ENCODE data around the gene CDC42EP5. TPM values are rescaled to one million over a fixed set of nuclear protein-coding genes. Genes with fewer than 3 reads are reported as not detected.
"Not testable (repeated sequence)": the region's sequence is repeated elsewhere in the genome, so short reads cannot be mapped to it uniquely, and the experiment has no call there.

The CDC42EP5 gene
- total RNA-seq, 6 donors from 2014 or later = 11.1 to 40.4 (median 20.6) TPM

- WGBS, 2 donors = 1% methylated on average over 30 to 34 of the region's 34 CpGs
- peaks cover 34 to 52% (median 37%) of the 10 kb centered on the region in 4 donors for H3K4me1 ChIP-seq
- peak overlapping the region; percentile 78 to 100 (median 85) for H3K4me3 ChIP-seq
- H3K27me3 ChIP-seq = no peaks in the 10 kb centered on the region
- no peaks in the 10 kb centered on the region for H3K9me3 ChIP-seq
- ATAC-seq (ENCODE audit: low FRiP score in 2 of 2) (peak; percentile 63 to 64), DNase-seq (peak in 1 of 2 donors; percentile 83)
- H3K27ac ChIP-seq = peak overlapping the region; percentile 96 to 99 (median 97)
- peaks cover 18 to 48% (median 36%) of the 10 kb centered on the region in 4 donors for H3K36me3 ChIP-seq
- no peak for TF ChIP-seq EP300 (IDR thresholded peaks at IDR 0.05)
- no peak for TF ChIP-seq CTCF (IDR thresholded peaks at IDR 0.05)
- no peak for TF ChIP-seq POLR2AphosphoS5 (IDR thresholded peaks at IDR 0.05)
- TF ChIP-seq POLR2A (IDR thresholded peaks at IDR 0.05) = no peak
These were observed 24.9 kb downstream of the CDC42EP5 start for GRCh38 chr19:54448040-54448773.

- H3K4me1 ChIP-seq = peaks cover 25 to 34% (median 28%) of the 10 kb centered on the region in 4 donors
- H3K27ac ChIP-seq = not testable (repeated sequence)
These were observed 26.7 kb downstream of the CDC42EP5 start for GRCh38 chr19:54446349-54446748.

GRCh38 chr19:54444737-54445136 is 28.4 kb downstream of the CDC42EP5 start:
- no peak for DNase-seq
- Histone ChIP-seq H3K27me3 (no peaks in the 10 kb centered on the region), H3K9me3 (no peaks in the 10 kb centered on the region), H3K4me3 (no peak overlapping the region), H3K36me3 (peaks cover 0 to 36% (median 15%) of the 10 kb centered on the region in 4 donors), H3K27ac (no peak overlapping the region), H3K4me1 (peaks cover 11 to 19% (median 12%) of the 10 kb centered on the region in 4 donors)
- TF ChIP-seq EP300 (IDR thresholded peaks at IDR 0.05) (no peak), POLR2AphosphoS5 (IDR thresholded peaks at IDR 0.05) (no peak), CTCF (IDR thresholded peaks at IDR 0.05) (no peak), POLR2A (IDR thresholded peaks at IDR 0.05) (no peak)
- ATAC-seq (ENCODE audit: low FRiP score in 2 of 2) = no peak
- WGBS, 2 donors = 87 to 92% methylated on average over 7 of the region's 7 CpGs

More at GRCh38 chr19:54446349-54446748, 26.7 kb downstream of the CDC42EP5 start:
- H3K27me3 ChIP-seq; H3K4me3 ChIP-seq; DNase-seq; ATAC-seq (ENCODE audit: low FRiP score in 2 of 2); H3K9me3 ChIP-seq: not testable (repeated sequence)
- H3K36me3 ChIP-seq = peaks cover 0 to 39% (median 21%) of the 10 kb centered on the region in 4 donors
- WGBS, 2 donors = 95 to 96% methylated on average over 13 to 15 of the region's 15 CpGs

- H3K4me3 ChIP-seq = no peak overlapping the region
- 93 to 94% methylated on average over 5 of the region's 5 CpGs for WGBS, 2 donors
- peaks cover 0 to 34% (median 17%) of the 10 kb centered on the region in 4 donors for H3K36me3 ChIP-seq
- H3K4me1 ChIP-seq = peaks cover 0 to 8% (median 0%) of the 10 kb centered on the region in 4 donors
- DNase-seq (no peak), ATAC-seq (ENCODE audit: low FRiP score in 2 of 2) (no peak)
- H3K27ac ChIP-seq = no peak overlapping the region
- no peaks in the 10 kb centered on the region for H3K27me3 ChIP-seq
- TF ChIP-seq POLR2A (IDR thresholded peaks at IDR 0.05) (no peak), EP300 (IDR thresholded peaks at IDR 0.05) (no peak)
- H3K9me3 ChIP-seq = no peaks in the 10 kb centered on the region
These were observed 32.5 kb downstream of the CDC42EP5 start for GRCh38 chr19:54440641-54441040.

- ATAC-seq (ENCODE audit: low FRiP score in 2 of 2) (no peak), DNase-seq (no peak)
- Histone ChIP-seq H3K4me3 (no peak overlapping the region), H3K4me1 (peaks cover 0 to 17% (median 7%) of the 10 kb centered on the region in 4 donors), H3K9me3 (no peaks in the 10 kb centered on the region), H3K27me3 (no peaks in the 10 kb centered on the region), H3K36me3 (peaks cover 0 to 21% (median 11%) of the 10 kb centered on the region in 4 donors), H3K27ac (no peak overlapping the region)
- WGBS, 2 donors = 75 to 78% methylated on average over 13 to 15 of the region's 15 CpGs
- TF ChIP-seq EP300 (IDR thresholded peaks at IDR 0.05) (no peak), CTCF (IDR thresholded peaks at IDR 0.05) (peak in 1 of 6 experiments; percentile 14)
These were observed 33.8 kb downstream of the CDC42EP5 start for GRCh38 chr19:54439174-54439851.

Measured in upper lobe of left lung (tissue), 6 donors.